ENCODE data around the gene CPEB2. TPM values are rescaled to one million over a fixed set of nuclear protein-coding genes. Genes with fewer than 3 reads are reported as not detected.

Gene CPEB2
- total and polyA plus RNA-seq, 2 of the 8 experiments (the other 6 are each of a cell fraction or from before 2014, with no cell fraction given): 0.39 to 1.9 TPM

GRCh38 chr4:15001248-15001868, 923 bp upstream of the CPEB2 start:
- 0% methylated on average over 25 of the region's 32 CpGs; no CpG with 5 or more reads in 1 of the 2 experiments for WGBS, 2 experiments (ENCODE audit: extremely low coverage in 1 of 2, insufficient coverage in 1 of 2, insufficient read length in 1 of 2, insufficient replicate concordance in 2 of 2, low coverage in 1 of 2, low lambda C conversion rate in 2 of 2, missing lambda C conversion rate in 1 of 2)
- DNase-seq (ENCODE audit: low read depth in 1 of 2, low spot score in 2 of 2): peak in 1 of 2 experiments; percentile 56
- TF ChIP-seq KDM4A (IDR thresholded peaks at IDR 0.05; ENCODE audit: low read depth, low read length, severe bottlenecking): no peak
- TF ChIP-seq GABPA (IDR thresholded peaks at IDR 0.05; ENCODE audit: borderline replicate concordance, insufficient read depth, low read length): no peak
- TF ChIP-seq ZNF274 (IDR thresholded peaks at IDR 0.05; ENCODE audit: borderline replicate concordance, extremely low read depth, low read length): no peak
- TF ChIP-seq NRF1 (IDR thresholded peaks at IDR 0.05; ENCODE audit: low read depth, low read length): no peak
- 0 out of 2 replicates have a peak, but pooled peaks have one; percentile 7 for TF ChIP-seq KDM1A (IDR thresholded peaks at IDR 0.05; ENCODE audit: borderline replicate concordance, low read length)
- no peak for TF ChIP-seq SUZ12 (IDR thresholded peaks at IDR 0.05; ENCODE audit: low read length)
- no peak for TF ChIP-seq POLR2A (IDR thresholded peaks at IDR 0.05; ENCODE audit: control extremely low read depth in 1 of 2, low read depth in 2 of 2, low read length in 2 of 2)
- no peak for TF ChIP-seq SAP30 (IDR thresholded peaks at IDR 0.05; ENCODE audit: insufficient read depth, insufficient replicate concordance, low read length)
- TF ChIP-seq TAF7 (optimal IDR thresholded peaks at IDR 0.05; ENCODE audit: borderline replicate concordance, low read depth, low read length): peak; percentile 17
- no peak for TF ChIP-seq RNF2 (IDR thresholded peaks at IDR 0.05; ENCODE audit: borderline replicate concordance, low read depth, low read length, missing control alignments, poor library complexity, severe bottlenecking)
- TF ChIP-seq, protein P1, sequence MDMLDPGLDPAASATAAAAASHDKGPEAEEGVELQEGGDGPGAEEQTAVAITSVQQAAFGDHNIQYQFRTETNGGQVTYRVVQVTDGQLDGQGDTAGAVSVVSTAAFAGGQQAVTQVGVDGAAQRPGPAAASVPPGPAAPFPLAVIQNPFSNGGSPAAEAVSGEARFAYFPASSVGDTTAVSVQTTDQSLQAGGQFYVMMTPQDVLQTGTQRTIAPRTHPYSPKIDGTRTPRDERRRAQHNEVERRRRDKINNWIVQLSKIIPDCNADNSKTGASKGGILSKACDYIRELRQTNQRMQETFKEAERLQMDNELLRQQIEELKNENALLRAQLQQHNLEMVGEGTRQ (IDR thresholded peaks at IDR 0.05; ENCODE audit: low read length): no peak

More at GRCh38 chr4:15001248-15001868, 923 bp upstream of the CPEB2 start:
- no peak for FAIRE-seq
- H4K91ac ChIP-seq (replicated peaks; ENCODE audit: insufficient read length, low read length): peak overlapping the region; percentile 40
- H3K79me1 ChIP-seq (ENCODE audit: low read depth, low read length): no peaks in the 10 kb centered on the region
- no peak overlapping the region for H2AK5ac ChIP-seq (ENCODE audit: low read depth, low read length)
- H3K27me3 ChIP-seq (replicated peaks in 1 of 4; ENCODE audit: control insufficient read depth in 3 of 4, extremely low read depth in 1 of 4, insufficient read depth in 3 of 4, low read length in 3 of 4): peaks cover 0 to 19% (median 5%) of the 10 kb centered on the region in 4 experiments; a peak in 4 of 7 replicates
- H2BK20ac ChIP-seq (ENCODE audit: low read length): no peak overlapping the region
- H2BK120ac ChIP-seq (replicated peaks; ENCODE audit: low read depth, low read length): no peak overlapping the region
- CTCF ChIA-PET (ENCODE audit: partially characterized antibody): interaction anchor here (0.6 to 1.4 kb wide), 4 partner anchors 15 to 620 kb away, joined by 3 to 4 read pairs (median 3); no protein-coding TSS in a partner anchor
- H2BK15ac ChIP-seq (ENCODE audit: low read length): no peak overlapping the region
- H2AFZ ChIP-seq (ENCODE audit: low read length): peak overlapping the region; percentile 80
- POLR2A ChIA-PET (ENCODE audit: partially characterized antibody): no interaction called here
- peaks cover 19% of the 10 kb centered on the region; the same call in 1 of the 2 replicates for H3K23me2 ChIP-seq (ENCODE audit: low read depth, low read length)
- no peak overlapping the region for H3K18ac ChIP-seq (ENCODE audit: extremely low read depth, low read length)
- no peak overlapping the region for H2BK12ac ChIP-seq (ENCODE audit: low read depth, low read length)
- no peak overlapping the region for H3K14ac ChIP-seq (ENCODE audit: insufficient read length)
- H3K9me3 ChIP-seq (ENCODE audit: insufficient read depth in 2 of 2, low read depth in 1 of 2, low read length in 1 of 2): no peaks in the 10 kb centered on the region
- H3K27ac ChIP-seq (ENCODE audit: low read depth, low read length): no peak overlapping the region
- H4K8ac ChIP-seq (ENCODE audit: extremely low read depth, insufficient read depth, low read length): no peak overlapping the region
- H2BK5ac ChIP-seq (ENCODE audit: low read depth, low read length): no peak overlapping the region
- no peak overlapping the region for H3K4ac ChIP-seq (replicated peaks; ENCODE audit: insufficient read length, low read depth, low read length)
- H3K4me3 ChIP-seq (ENCODE audit: extremely low read depth in 1 of 4, insufficient read depth in 2 of 4, low read depth in 3 of 4, low read length in 4 of 4): peak overlapping the region; percentile 58 to 87 (median 67)
- peaks cover 0 to 4% (median under 1%) of the 10 kb centered on the region in 4 experiments; a peak in 3 of 7 replicates for H3K4me1 ChIP-seq (replicated peaks in 1 of 4; ENCODE audit: control insufficient read depth in 3 of 4, insufficient read depth in 4 of 4, low read length in 3 of 4)
- H3K4me2 ChIP-seq (ENCODE audit: insufficient read depth in 1 of 2, low read depth in 2 of 2, low read length in 2 of 2): peak overlapping the region; percentile 67 to 70
- H3K9ac ChIP-seq (replicated peaks in 1 of 4; ENCODE audit: extremely low read depth in 1 of 4, low read depth in 3 of 4, low read length in 3 of 4): no peak overlapping the region; a peak in 1 of 7 replicates
- H4K20me1 ChIP-seq (replicated peaks in 1 of 2; ENCODE audit: control insufficient read depth in 1 of 2, insufficient read depth in 2 of 2, low read length in 2 of 2): no peaks in the 10 kb centered on the region
- H3K79me2 ChIP-seq (ENCODE audit: control insufficient read depth in 1 of 2, insufficient read depth in 2 of 2, low read length in 2 of 2): no peaks in the 10 kb centered on the region
- H3K56ac ChIP-seq (replicated peaks; ENCODE audit: insufficient read length, low read depth, low read length): no peak overlapping the region
- no peaks in the 10 kb centered on the region for H3K36me3 ChIP-seq (ENCODE audit: control insufficient read depth in 2 of 4, insufficient read depth in 4 of 4, low read length in 3 of 4)
- H4K5ac ChIP-seq (ENCODE audit: insufficient read length, low read depth, low read length): no peak overlapping the region
- H3K23ac ChIP-seq (ENCODE audit: insufficient read length): no peak overlapping the region

All from H1 (cell line).